ENCODE data around the gene ASB8. TPM values are rescaled to one million over a fixed set of nuclear protein-coding genes. Genes with fewer than 3 reads are reported as not detected.

The ASB8 gene
- total RNA-seq, 6 experiments from 2014 or later, result 30.9 to 41.8 (median 34.6) TPM

DNA sequence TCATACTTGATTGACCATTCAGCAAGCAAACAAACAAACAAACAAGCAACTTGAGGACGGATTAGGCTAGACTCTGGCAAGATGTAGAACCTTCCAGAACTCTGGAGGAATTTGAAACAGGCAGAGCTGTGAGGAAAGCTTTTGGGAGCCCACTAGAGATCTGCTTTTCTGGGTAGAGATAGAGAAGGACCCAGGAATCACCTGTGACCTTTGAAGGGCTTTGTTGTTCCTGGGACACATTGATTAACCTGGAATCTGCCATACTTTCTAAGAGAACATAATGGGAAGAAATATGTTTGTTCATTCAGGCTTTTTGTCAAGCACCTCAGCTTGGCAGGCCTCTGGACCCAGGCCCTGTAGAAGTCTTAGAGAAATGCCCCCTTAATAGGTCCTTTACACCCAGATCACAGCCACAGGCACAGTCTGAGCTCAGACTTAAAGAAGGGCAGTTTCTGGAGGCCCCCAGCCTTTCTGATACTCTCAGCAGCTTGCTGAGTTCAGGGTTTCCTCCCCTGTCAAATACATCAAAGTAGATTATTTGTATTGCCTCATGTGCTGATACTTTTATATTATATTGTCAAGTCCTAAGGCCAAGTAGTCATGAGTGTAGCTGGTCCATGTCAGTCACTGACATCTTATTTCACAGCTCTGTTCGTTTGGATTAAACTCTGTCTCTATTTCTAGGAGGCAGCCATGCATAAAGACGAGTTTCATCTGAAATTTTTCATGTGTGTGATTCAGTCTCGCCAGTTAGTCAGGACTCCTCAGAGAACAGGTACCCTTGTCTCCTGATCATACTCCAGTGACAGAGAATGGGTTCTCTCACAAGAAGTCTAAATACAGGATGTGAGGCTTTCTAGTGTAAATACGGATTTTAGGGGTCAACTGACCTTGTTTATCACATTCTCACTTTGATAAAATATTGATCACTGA is 50.4 kb downstream of the ASB8 start:
- Mint-ChIP-seq H3K9me3 (no peaks in the 10 kb centered on the region), H3K27me3 (ENCODE audit: insufficient read depth) (peaks cover 3% of the 10 kb centered on the region), H3K4me3 (peak overlapping the region; percentile 95), H3K27ac (peak overlapping the region; percentile 99), H3K4me1 (ENCODE audit: low read depth) (peaks cover 28% of the 10 kb centered on the region), H3K36me3 (ENCODE audit: low read depth) (no peaks in the 10 kb centered on the region; the same call in 1 of the 2 replicates)
- DNase-seq, result no peak
- TF ChIP-seq, protein P1, sequence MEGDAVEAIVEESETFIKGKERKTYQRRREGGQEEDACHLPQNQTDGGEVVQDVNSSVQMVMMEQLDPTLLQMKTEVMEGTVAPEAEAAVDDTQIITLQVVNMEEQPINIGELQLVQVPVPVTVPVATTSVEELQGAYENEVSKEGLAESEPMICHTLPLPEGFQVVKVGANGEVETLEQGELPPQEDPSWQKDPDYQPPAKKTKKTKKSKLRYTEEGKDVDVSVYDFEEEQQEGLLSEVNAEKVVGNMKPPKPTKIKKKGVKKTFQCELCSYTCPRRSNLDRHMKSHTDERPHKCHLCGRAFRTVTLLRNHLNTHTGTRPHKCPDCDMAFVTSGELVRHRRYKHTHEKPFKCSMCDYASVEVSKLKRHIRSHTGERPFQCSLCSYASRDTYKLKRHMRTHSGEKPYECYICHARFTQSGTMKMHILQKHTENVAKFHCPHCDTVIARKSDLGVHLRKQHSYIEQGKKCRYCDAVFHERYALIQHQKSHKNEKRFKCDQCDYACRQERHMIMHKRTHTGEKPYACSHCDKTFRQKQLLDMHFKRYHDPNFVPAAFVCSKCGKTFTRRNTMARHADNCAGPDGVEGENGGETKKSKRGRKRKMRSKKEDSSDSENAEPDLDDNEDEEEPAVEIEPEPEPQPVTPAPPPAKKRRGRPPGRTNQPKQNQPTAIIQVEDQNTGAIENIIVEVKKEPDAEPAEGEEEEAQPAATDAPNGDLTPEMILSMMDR (IDR thresholded peaks at IDR 0.05), result no peak

GRCh38 chr12:48105867-48106680 is 51.2 kb downstream of the ASB8 start, which contains the start of gene SENP1:
TSS of gene SENP1 (minus strand) at chr12:48106079. CDS start at chr12:48101472, 4,607 bp downstream.
- TF ChIP-seq, protein P1 (IDR thresholded peaks at IDR 0.05), result peak; percentile 49
- Mint-ChIP-seq H3K4me3 (peak within 1 kb of the TSS; percentile 95), H3K27ac (peak within 1 kb of the TSS; percentile 99), H3K36me3 (ENCODE audit: low read depth) (no peaks in the 10 kb centered on the region; the same call in 1 of the 2 replicates), H3K9me3 (no peaks in the 10 kb centered on the region), H3K27me3 (ENCODE audit: insufficient read depth) (peaks cover 3% of the 10 kb centered on the region), H3K4me1 (ENCODE audit: low read depth) (peaks cover 28% of the 10 kb centered on the region)
- DNase-seq, result peak; percentile 80

GRCh38 chr12:48105321-48105866 is 51.9 kb downstream of the ASB8 start:
- Mint-ChIP-seq H3K36me3 (ENCODE audit: low read depth) (no peaks in the 10 kb centered on the region; the same call in 1 of the 2 replicates), H3K4me1 (ENCODE audit: low read depth) (peaks cover 28% of the 10 kb centered on the region), H3K4me3 (peak overlapping the region; percentile 95), H3K27ac (peak overlapping the region; percentile 99), H3K9me3 (no peaks in the 10 kb centered on the region), H3K27me3 (ENCODE audit: insufficient read depth) (peaks cover 3% of the 10 kb centered on the region)
- TF ChIP-seq, protein P1 (IDR thresholded peaks at IDR 0.05), result no peak
- DNase-seq, result peak; percentile 9

- Mint-ChIP-seq H3K27me3 (ENCODE audit: insufficient read depth) (no peaks in the 10 kb centered on the region; the same call in 1 of the 2 replicates), H3K4me1 (ENCODE audit: low read depth) (peaks cover 28% of the 10 kb centered on the region), H3K36me3 (ENCODE audit: low read depth) (no peaks in the 10 kb centered on the region; the same call in 1 of the 2 replicates), H3K9me3 (no peaks in the 10 kb centered on the region), H3K4me3 (peak overlapping the region; percentile 95), H3K27ac (peak overlapping the region; percentile 27)
- DNase-seq, result no peak
- TF ChIP-seq, protein P1 (IDR thresholded peaks at IDR 0.05), result no peak
These were observed 52.8 kb downstream of the ASB8 start for GRCh38 chr12:48104531-48104930.

Small RNA genes lying within 50 kb of the gene (microRNA-seq; reads per million reads assigned to microRNA genes)
- gene MIR6505, result 3.9 reads per million

Other genes with a start within 250 kb of the ASB8 start
- 100 to 1,000 TPM in 5 of 6 experiments, 10 to 100 TPM in 1; 87.8 to 123 (median 107) TPM for gene TMEM106C, start 193.9 kb downstream of the ASB8 start, total RNA-seq (2021; fragmentation: NEBNext Ultra II Directional; extraction: Animal tissue kit (Norgen Biotek cat#: 25700))
- not detected for gene COL2A1, start 153.0 kb downstream of the ASB8 start, total RNA-seq (2021; fragmentation: NEBNext Ultra II Directional; extraction: Animal tissue kit (Norgen Biotek cat#: 25700))
- gene SENP1, start 51.4 kb downstream of the ASB8 start, total RNA-seq (2021; fragmentation: NEBNext Ultra II Directional; extraction: Animal tissue kit (Norgen Biotek cat#: 25700)), result 10 to 100 TPM; 13.3 to 24.7 (median 17.2) TPM
- 10 to 100 TPM; 67.7 to 87.1 (median 73.3) TPM for gene PFKM, start 38.2 kb downstream of the ASB8 start, total RNA-seq (2021; fragmentation: NEBNext Ultra II Directional; extraction: Animal tissue kit (Norgen Biotek cat#: 25700))
- gene CCDC184, start 26.1 kb upstream of the ASB8 start, total RNA-seq (2021; fragmentation: NEBNext Ultra II Directional; extraction: Animal tissue kit (Norgen Biotek cat#: 25700)), result under 1 TPM; 0.45 to 0.86 (median 0.59) TPM
- gene OR10AD1, start 45.8 kb upstream of the ASB8 start, total RNA-seq (2021; fragmentation: NEBNext Ultra II Directional; extraction: Animal tissue kit (Norgen Biotek cat#: 25700)), result not detected
- 1 to 10 TPM; 4.2 to 6.4 (median 5.2) TPM for gene ZNF641, start 193.4 kb upstream of the ASB8 start, total RNA-seq (2021; fragmentation: NEBNext Ultra II Directional; extraction: Animal tissue kit (Norgen Biotek cat#: 25700))

All from HFFc6 (cell line).